ENCODE results near the gene RNF32.

The RNF32 gene

DNA sequence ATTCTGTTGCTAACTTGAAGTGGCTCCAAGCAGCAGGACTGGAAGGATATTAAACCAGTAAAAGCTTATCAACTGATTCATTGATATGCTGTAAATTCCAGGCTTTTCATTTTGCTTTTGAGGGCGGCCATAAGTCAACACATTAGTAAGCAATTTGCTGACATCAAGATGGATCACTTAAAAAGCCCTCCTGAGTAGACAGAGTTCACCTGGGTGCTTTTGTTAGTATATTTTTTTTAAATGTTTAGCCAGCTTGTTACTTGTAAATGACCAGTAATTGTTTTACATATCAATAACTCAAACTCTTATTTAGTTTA is 26.5 kb downstream of the RNF32 start:
- DNase-seq (ENCODE audit: low spot score): no peak
- TF ChIP-seq, protein P1, sequence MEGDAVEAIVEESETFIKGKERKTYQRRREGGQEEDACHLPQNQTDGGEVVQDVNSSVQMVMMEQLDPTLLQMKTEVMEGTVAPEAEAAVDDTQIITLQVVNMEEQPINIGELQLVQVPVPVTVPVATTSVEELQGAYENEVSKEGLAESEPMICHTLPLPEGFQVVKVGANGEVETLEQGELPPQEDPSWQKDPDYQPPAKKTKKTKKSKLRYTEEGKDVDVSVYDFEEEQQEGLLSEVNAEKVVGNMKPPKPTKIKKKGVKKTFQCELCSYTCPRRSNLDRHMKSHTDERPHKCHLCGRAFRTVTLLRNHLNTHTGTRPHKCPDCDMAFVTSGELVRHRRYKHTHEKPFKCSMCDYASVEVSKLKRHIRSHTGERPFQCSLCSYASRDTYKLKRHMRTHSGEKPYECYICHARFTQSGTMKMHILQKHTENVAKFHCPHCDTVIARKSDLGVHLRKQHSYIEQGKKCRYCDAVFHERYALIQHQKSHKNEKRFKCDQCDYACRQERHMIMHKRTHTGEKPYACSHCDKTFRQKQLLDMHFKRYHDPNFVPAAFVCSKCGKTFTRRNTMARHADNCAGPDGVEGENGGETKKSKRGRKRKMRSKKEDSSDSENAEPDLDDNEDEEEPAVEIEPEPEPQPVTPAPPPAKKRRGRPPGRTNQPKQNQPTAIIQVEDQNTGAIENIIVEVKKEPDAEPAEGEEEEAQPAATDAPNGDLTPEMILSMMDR (IDR thresholded peaks at IDR 0.05): no peak
- H3K4me3 ChIP-seq: no peak overlapping the region
- H3K27ac ChIP-seq: no peak overlapping the region

DNA sequence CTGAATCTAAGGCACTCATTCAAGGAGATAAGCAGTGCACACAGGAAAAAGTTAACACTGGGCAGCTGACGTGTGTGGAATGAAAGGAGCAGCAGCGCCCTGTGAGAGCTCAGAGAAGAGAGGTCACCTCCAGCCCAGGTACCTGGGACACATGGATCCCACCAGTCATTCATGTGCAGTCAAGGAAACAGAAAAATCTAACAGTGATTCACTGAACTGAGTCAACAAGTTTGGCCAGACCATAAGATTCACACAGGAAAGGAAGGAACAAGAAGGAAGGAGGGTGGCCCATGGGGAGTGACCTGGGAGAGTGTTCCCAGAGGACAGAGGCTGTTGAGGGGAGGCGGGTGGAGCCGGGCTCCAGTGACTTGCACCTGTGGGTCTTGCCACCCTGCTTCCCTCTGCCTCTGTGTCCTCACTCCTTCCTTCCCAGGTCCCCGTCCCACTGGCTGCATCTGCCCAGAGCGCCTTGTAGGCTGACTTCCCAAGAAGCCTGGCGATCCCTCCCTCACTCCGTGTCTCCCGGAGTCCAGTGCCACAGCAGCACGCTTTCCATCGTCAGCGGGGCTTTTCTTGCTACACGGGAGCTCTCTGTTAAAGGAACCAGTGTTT is 27.7 kb downstream of the RNF32 start:
- TF ChIP-seq, protein P1 (IDR thresholded peaks at IDR 0.05): no peak
- no peak overlapping the region for H3K4me3 ChIP-seq
- no peak for DNase-seq (ENCODE audit: low spot score)
- no peak overlapping the region for H3K27ac ChIP-seq

DNA sequence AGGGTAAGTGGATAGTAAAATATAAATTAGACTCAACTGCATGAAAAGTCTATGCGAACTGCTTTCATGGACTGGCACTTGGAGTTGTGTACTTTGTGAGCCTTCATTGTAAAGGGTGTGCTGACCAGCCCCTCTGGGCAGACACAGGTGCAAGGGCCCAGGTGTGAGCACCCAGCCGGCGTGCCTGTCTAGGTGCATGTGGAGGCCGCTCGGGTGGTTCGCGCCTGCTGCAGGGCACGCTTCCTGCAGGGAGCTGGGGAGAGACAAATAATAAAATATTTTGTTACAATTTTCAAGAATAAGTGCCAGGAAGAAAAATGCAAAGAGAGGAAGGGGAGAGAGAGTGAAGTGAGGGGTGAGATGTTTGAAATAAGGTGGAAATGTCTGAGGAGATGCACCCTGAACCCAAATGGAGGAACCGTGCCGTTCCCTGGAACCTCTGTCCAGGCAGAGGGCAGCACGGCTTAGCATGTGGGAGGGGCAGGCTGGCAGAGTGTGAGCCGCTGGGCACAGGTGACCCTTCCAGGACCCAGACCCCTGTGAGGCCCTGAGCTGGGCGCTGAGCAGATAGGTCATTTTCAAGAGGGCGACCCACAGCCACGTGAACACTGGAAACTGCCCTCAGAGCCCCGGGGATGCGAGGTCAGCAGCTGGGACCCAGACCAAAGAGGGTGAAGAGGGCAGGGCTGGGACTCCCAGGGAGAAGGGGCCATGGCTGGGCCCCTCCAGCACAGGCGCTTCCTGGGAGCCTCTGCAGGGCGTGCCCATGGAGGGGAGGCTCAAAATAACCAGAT is 28.7 kb downstream of the RNF32 start:
- DNase-seq (ENCODE audit: low spot score): no peak
- TF ChIP-seq, protein P1 (IDR thresholded peaks at IDR 0.05): no peak
- no peak overlapping the region for H3K4me3 ChIP-seq
- H3K27ac ChIP-seq: no peak overlapping the region

DNA sequence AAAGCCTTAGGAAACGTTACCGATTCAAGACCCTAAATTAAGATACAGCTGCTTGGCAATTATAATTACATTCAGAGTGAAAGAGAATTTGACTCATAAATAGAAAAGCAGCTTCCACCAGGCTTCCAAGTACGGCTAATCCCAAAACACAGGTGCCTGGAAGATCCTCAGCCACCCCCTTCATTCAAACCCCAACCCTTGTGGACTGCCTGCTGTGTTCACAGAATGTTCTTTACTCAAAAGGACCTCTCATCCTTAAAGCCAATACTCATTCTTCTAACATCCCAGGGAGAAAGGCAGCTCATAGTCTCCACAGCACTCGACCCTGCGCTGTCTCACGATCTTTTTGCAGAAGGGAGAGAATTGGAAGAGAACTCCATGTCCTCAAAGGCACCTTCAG is 32.9 kb downstream of the RNF32 start:
- TF ChIP-seq, protein P1 (IDR thresholded peaks at IDR 0.05): no peak

DNA sequence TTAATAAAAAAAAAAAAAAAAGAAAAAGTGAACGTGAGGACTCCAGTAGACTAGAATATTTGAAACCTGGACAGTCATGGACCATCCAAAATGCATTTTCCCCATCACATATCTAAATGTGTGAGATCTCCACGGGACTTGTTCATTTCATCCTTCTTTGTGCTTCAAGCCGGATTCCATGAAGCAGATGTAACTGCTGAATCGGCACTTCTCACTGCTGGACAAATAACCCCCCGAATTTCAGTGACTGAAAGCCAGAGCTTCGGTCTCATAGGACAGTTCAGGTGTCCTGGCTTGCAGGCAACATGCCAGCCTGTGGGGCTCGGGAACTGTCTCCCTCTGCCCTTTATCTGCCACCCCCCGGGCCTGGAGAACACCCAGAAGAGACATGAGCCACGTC is 33.3 kb downstream of the RNF32 start:
- DNase-seq (ENCODE audit: low spot score): no peak
- TF ChIP-seq, protein P1 (IDR thresholded peaks at IDR 0.05): no peak
- H3K4me3 ChIP-seq: no peak overlapping the region
- H3K27ac ChIP-seq: no peak overlapping the region

More for the DNA sequence above, 32.9 kb downstream of the RNF32 start:
- Histone ChIP-seq H3K4me3 (no peak overlapping the region), H3K27ac (no peak overlapping the region)
- DNase-seq (ENCODE audit: low spot score): no peak

DNA sequence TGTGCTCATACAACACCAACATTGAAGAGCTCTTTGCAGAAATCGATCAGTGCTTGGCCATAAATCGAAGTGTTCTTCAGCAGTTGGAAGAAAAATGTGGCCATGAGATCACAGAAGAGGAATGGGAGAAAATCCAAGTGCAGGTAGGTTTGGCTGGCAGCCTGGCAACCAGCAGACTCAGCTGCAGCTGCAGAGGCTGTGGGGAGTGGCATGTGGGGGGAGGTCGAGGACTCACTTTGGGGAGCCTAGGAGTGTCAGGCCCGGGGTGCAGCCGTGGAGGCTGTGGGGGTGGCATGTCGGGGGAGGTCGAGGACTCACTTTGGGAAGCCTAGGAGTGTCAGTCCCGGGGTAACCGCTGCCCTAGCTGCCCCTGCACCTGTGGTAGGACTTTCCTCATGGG is 35.1 kb downstream of the RNF32 start:
- DNase-seq (ENCODE audit: low spot score): no peak
- TF ChIP-seq, protein P1 (IDR thresholded peaks at IDR 0.05): no peak
- H3K27ac ChIP-seq: no peak overlapping the region
- no peak overlapping the region for H3K4me3 ChIP-seq

DNA sequence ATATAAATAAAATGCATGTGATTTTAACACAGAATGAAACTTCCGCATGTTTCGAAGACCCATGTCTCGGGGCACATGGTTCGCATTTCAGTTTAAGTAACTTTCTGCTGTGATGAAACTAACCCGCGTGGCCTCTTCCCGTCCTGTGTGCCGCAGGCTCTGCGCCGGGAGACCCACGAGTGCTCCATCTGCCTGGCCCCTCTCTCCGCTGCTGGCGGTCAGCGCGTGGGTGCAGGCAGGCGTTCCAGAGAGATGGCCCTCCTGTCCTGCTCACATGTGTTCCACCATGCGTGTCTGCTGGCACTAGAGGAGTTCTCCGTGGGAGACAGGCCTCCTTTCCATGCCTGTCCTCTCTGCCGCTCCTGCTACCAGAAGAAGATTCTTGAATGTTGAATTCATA is 35.7 kb downstream of the RNF32 start:
- no peak overlapping the region for H3K27ac ChIP-seq
- no peak for DNase-seq (ENCODE audit: low spot score)
- TF ChIP-seq, protein P1 (IDR thresholded peaks at IDR 0.05): no peak
- no peak overlapping the region for H3K4me3 ChIP-seq
